CD8-positive, alpha-beta memory T cell (primary cell): ENCODE measurements around the gene TMEM252. TPM values are rescaled to one million over a fixed set of nuclear protein-coding genes. Genes with fewer than 3 reads are reported as not detected.
A peak's percentile ranks its signal among the peaks of the same experiment; 100 is the strongest.

Source experiments
- CTCF ChIA-PET: fragments of 350-600 bp; sonication (Branson Sonifier 250); formaldehyde crosslinking; loops from one replicate; lab custom pipeline; 2021; ENCODE audit warnings: antibody characterized with exemption; lab: Charles Lee
- POLR2A ChIA-PET: fragments of 350-600 bp; sonication (Branson Sonifier 250); formaldehyde crosslinking; loops from one replicate; lab custom pipeline; 2021; ENCODE audit warnings: antibody characterized with exemption; lab: Charles Lee
- DNase-seq, 5 donors: peaks; one replicate each; pipeline versions ENCODE4 v3.0.0 to v3.0.0-alpha.2; 2020 to 2022; ENCODE audit warnings: mixed read lengths in 1 of 5
- H3K27ac ChIP-seq: one replicate; pipeline ENCODE4 v1.7.0; 2013; ENCODE audit warnings: low read depth, mild to moderate bottlenecking, low read length, moderate library complexity
- H3K27me3 ChIP-seq: 2 replicates; pipeline ENCODE4 v1.7.0; 2013; ENCODE audit warnings: low read length, mild to moderate bottlenecking; ENCODE audit not compliant: insufficient read depth, poor library complexity, severe bottlenecking
- H3K36me3 ChIP-seq: 2 replicates; pipeline ENCODE4 v1.7.0; 2013; ENCODE audit warnings: mild to moderate bottlenecking, low read length, moderate library complexity; ENCODE audit not compliant: insufficient read depth
- H3K4me1 ChIP-seq: 2 replicates; pipeline ENCODE4 v1.7.0; 2013; ENCODE audit warnings: mild to moderate bottlenecking, low read length, moderate library complexity; ENCODE audit not compliant: insufficient read depth
- H3K4me3 ChIP-seq: 2 replicates; pipeline ENCODE4 v1.7.0; 2013; ENCODE audit warnings: mild to moderate bottlenecking, low read length
- H3K9me3 ChIP-seq: 2 replicates; pipeline ENCODE4 v1.7.0; 2013; ENCODE audit warnings: mild to moderate bottlenecking, low read length
- H3K27ac Mint-ChIP-seq, 8 donors: one replicate each; pipeline ENCODE4 v1.8.0; 2020 to 2021; ENCODE audit warnings: mixed read lengths in 8 of 8, mild to moderate bottlenecking in 6 of 8, inconsistent platforms in 3 of 8, moderate library complexity in 3 of 8
- H3K27me3 Mint-ChIP-seq, 2 donors: one replicate each; pipeline ENCODE4 v1.8.0; 2020 to 2021; ENCODE audit warnings: mixed read lengths in 2 of 2, mild to moderate bottlenecking in 1 of 2, moderate library complexity in 1 of 2
- H3K36me3 Mint-ChIP-seq, 3 donors: one replicate each; pipeline ENCODE4 v1.8.0; 2020 to 2021; ENCODE audit warnings: mixed read lengths in 3 of 3, inconsistent platforms in 1 of 3, mild to moderate bottlenecking in 1 of 3
- H3K4me1 Mint-ChIP-seq, 3 donors: one replicate each; pipeline ENCODE4 v1.8.0; 2020 to 2021; ENCODE audit warnings: mixed read lengths in 3 of 3, inconsistent platforms in 1 of 3, mild to moderate bottlenecking in 1 of 3
- H3K4me3 Mint-ChIP-seq, 7 donors: one replicate each; pipeline ENCODE4 v1.8.0; 2020 to 2021; ENCODE audit warnings: mixed read lengths in 7 of 7, mild to moderate bottlenecking in 6 of 7, moderate library complexity in 4 of 7, inconsistent platforms in 2 of 7
- H3K9me3 Mint-ChIP-seq, 5 donors: one replicate each; pipeline ENCODE4 v1.8.0; 2020 to 2022; ENCODE audit warnings: mixed read lengths in 5 of 5, mild to moderate bottlenecking in 3 of 5, moderate library complexity in 2 of 5, inconsistent platforms in 1 of 5
- polyA plus RNA-seq: library from polyadenylated mRNA; unstranded; fragments of 300-500 nt; fragmentation: Illumina TruSeq; gene quantifications from one replicate; pipeline ENCODE4 v1.2.3, GENCODE V29; 2021
- total RNA-seq, 2 experiments: library from RNA; stranded (reverse); gene quantifications; one replicate each; pipeline ENCODE4 v1.2.3, GENCODE V29; 2021

The TMEM252 gene, protein sequence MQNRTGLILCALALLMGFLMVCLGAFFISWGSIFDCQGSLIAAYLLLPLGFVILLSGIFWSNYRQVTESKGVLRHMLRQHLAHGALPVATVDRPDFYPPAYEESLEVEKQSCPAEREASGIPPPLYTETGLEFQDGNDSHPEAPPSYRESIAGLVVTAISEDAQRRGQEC
- not detected for total RNA-seq
- polyA plus RNA-seq = not detected

GRCh38 chr9:68540712-68541535 is at the start of gene TMEM252:
Gene TMEM252 (minus strand): TSS chr9:68540883. CDS start chr9:68540814, 69 bp downstream.
- Histone ChIP-seq H3K9me3 (no peaks in the 10 kb centered on the region), H3K27ac (no peak within 1 kb of the TSS), H3K4me3 (no peak within 1 kb of the TSS), H3K36me3 (no peaks in the 10 kb centered on the region), H3K4me1 (no peaks in the 10 kb centered on the region), H3K27me3 (no peaks in the 10 kb centered on the region)
- CTCF ChIA-PET = interaction anchor here (1.0 kb wide), 1 partner anchor 10 kb away, joined by 3 read pairs; no protein-coding TSS in a partner anchor
- no peaks in the 10 kb centered on the region for H3K9me3 Mint-ChIP-seq
- no peak within 1 kb of the TSS for H3K27ac Mint-ChIP-seq
- no peaks in the 10 kb centered on the region for H3K4me1 Mint-ChIP-seq
- no peak for DNase-seq
- POLR2A ChIA-PET = no interaction called here
- peaks cover 6 to 11% of the 10 kb centered on the region in 2 donors for H3K27me3 Mint-ChIP-seq
- no peak within 1 kb of the TSS for H3K4me3 Mint-ChIP-seq
- H3K36me3 Mint-ChIP-seq = no peaks in the 10 kb centered on the region

DNA sequence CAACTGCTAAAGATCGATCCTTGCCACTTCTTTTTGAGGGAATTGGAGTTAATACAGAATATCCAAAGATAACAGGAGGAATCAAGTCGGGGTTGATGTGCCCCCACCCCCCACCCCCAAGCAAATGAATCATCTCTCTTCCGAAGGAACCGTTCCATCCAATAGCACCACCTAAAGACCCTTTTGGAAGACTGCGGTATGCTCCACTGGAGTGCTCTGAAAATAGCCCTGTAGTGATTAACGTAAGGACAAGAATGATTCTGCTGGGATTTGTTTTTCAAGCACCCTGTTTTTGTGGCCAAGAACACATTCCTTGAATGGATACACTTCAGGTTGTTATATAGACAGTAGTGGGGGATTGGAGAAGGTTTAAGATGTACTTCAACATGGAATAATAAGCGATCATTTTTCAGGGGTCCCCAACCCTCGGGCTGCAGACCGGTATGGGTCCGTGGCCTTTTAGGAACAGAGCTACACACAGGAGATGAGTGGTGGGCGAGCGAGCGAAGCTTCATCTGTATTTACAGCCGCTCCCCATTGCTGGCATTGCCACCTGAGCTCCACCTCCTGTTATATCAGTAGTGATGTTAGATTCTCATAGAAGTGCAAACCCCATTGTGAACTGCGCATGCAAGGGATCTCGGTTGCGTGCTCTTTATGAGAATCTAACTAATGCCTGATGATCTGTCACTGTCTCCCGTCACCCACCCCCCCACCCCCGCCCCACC is 44.5 kb upstream of the TMEM252 start:
- DNase-seq = no peak
- Mint-ChIP-seq H3K9me3 (peaks cover 0 to 6% (median 0%) of the 10 kb centered on the region in 5 donors), H3K27me3 (peaks cover 8% of the 10 kb centered on the region in 2 donors), H3K27ac (no peak overlapping the region), H3K36me3 (no peaks in the 10 kb centered on the region), H3K4me3 (no peak overlapping the region), H3K4me1 (no peaks in the 10 kb centered on the region)
- H3K4me3 ChIP-seq = no peak overlapping the region
- H3K9me3 ChIP-seq = no peaks in the 10 kb centered on the region
- H3K27ac ChIP-seq = no peak overlapping the region
- CTCF ChIA-PET = no interaction called here
- H3K4me1 ChIP-seq = no peaks in the 10 kb centered on the region
- no peaks in the 10 kb centered on the region for H3K27me3 ChIP-seq
- POLR2A ChIA-PET = no interaction called here
- H3K36me3 ChIP-seq = no peaks in the 10 kb centered on the region

- CTCF ChIA-PET = interaction anchor here (1.0 to 1.3 kb wide), 2 partner anchors 10 to 436 kb away, joined by 3 read pairs; no protein-coding TSS in a partner anchor
- H3K9me3 Mint-ChIP-seq = peaks cover 0 to 6% (median 0%) of the 10 kb centered on the region in 5 donors
Measured at GRCh38 chr9:68584189-68585033, 43.7 kb upstream of the TMEM252 start.

DNA sequence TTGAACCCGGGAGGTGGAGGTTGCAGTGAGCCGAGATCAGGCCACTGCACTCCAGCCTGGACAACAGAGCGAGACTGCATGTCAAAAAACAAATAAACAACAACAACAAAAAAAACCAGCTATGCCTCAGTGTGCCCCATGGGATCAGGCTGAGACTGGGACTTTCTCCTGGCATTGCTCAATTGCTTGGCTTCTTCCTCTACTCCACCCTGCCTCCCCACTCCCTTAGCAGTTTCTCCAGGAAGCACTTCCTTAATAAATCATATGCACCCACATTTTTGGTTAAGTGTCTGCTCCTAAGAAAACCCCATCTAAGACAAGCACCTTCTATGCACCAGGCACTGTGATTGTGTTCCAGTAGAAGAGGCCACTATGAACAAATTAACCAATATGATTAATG is 41.0 kb upstream of the TMEM252 start:
- Mint-ChIP-seq H3K36me3 (no peaks in the 10 kb centered on the region), H3K27ac (no peak overlapping the region), H3K9me3 (no peaks in the 10 kb centered on the region), H3K4me3 (no peak overlapping the region), H3K27me3 (peaks cover 8% of the 10 kb centered on the region in 2 donors), H3K4me1 (no peaks in the 10 kb centered on the region)
- Histone ChIP-seq H3K27me3 (no peaks in the 10 kb centered on the region), H3K36me3 (no peaks in the 10 kb centered on the region), H3K4me1 (no peaks in the 10 kb centered on the region), H3K27ac (no peak overlapping the region), H3K4me3 (no peak overlapping the region), H3K9me3 (no peaks in the 10 kb centered on the region)
- no peak for DNase-seq
- CTCF ChIA-PET = interaction anchor here (1.4 kb wide), 1 partner anchor 11 kb away, joined by 3 read pairs; no protein-coding TSS in a partner anchor
- POLR2A ChIA-PET = no interaction called here

More at GRCh38 chr9:68584189-68585033, 43.7 kb upstream of the TMEM252 start:
- H3K36me3 Mint-ChIP-seq = no peaks in the 10 kb centered on the region
- Histone ChIP-seq H3K27ac (no peak overlapping the region), H3K9me3 (no peaks in the 10 kb centered on the region), H3K36me3 (no peaks in the 10 kb centered on the region), H3K4me3 (no peak overlapping the region), H3K4me1 (no peaks in the 10 kb centered on the region), H3K27me3 (no peaks in the 10 kb centered on the region)
- DNase-seq = peak; percentile 64 to 79 (median 73)
- no peak overlapping the region for H3K4me3 Mint-ChIP-seq
- no peak overlapping the region for H3K27ac Mint-ChIP-seq
- H3K27me3 Mint-ChIP-seq = peaks cover 8% of the 10 kb centered on the region in 2 donors
- POLR2A ChIA-PET = no interaction called here
- no peaks in the 10 kb centered on the region for H3K4me1 Mint-ChIP-seq

GRCh38 chr9:68577774-68578591 is 37.3 kb upstream of the TMEM252 start:
- no peak for DNase-seq
- H3K4me1 Mint-ChIP-seq = no peaks in the 10 kb centered on the region
- Histone ChIP-seq H3K27me3 (no peaks in the 10 kb centered on the region), H3K27ac (no peak overlapping the region), H3K4me1 (no peaks in the 10 kb centered on the region), H3K4me3 (no peak overlapping the region), H3K36me3 (no peaks in the 10 kb centered on the region), H3K9me3 (no peaks in the 10 kb centered on the region)
- H3K9me3 Mint-ChIP-seq = no peaks in the 10 kb centered on the region
- ChIA-PET POLR2A (no interaction called here), CTCF (no interaction called here)
- H3K27me3 Mint-ChIP-seq = peaks cover 11 to 16% of the 10 kb centered on the region in 2 donors
- H3K36me3 Mint-ChIP-seq = no peaks in the 10 kb centered on the region
- H3K27ac Mint-ChIP-seq = no peak overlapping the region
- H3K4me3 Mint-ChIP-seq = no peak overlapping the region

DNA sequence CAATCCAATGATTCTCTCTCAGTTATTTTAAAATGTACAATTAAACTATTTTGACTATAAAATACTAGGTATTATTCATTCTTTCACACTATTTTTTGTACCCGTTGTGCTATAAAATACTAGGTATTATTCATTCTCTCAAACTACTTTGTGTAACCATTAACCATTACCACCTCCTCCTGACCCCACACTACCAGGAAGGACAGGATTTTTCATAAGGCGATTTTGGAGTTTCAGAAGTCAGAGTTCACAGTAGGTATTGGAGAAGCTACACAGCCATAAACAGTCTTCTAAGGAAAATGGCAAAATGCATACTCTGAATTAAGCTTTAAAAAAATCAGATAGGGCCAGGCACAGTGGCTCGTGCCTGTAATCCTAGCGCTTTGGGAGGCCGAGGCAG is 35.1 kb upstream of the TMEM252 start:
- Histone ChIP-seq H3K4me1 (no peaks in the 10 kb centered on the region), H3K36me3 (no peaks in the 10 kb centered on the region), H3K9me3 (no peaks in the 10 kb centered on the region), H3K27me3 (no peaks in the 10 kb centered on the region), H3K4me3 (no peak overlapping the region), H3K27ac (no peak overlapping the region)
- peaks cover 7 to 17% of the 10 kb centered on the region in 2 donors for H3K27me3 Mint-ChIP-seq
- CTCF ChIA-PET = no interaction called here
- no peaks in the 10 kb centered on the region for H3K4me1 Mint-ChIP-seq
- no peak overlapping the region for H3K4me3 Mint-ChIP-seq
- H3K9me3 Mint-ChIP-seq = peaks cover 0 to 6% (median 3%) of the 10 kb centered on the region in 5 donors
- no peak for DNase-seq
- POLR2A ChIA-PET = no interaction called here
- H3K36me3 Mint-ChIP-seq = no peaks in the 10 kb centered on the region
- no peak overlapping the region for H3K27ac Mint-ChIP-seq

GRCh38 chr9:68574150-68574549 is 33.5 kb upstream of the TMEM252 start:
- no peak for DNase-seq
- Mint-ChIP-seq H3K4me1 (no peaks in the 10 kb centered on the region), H3K27me3 (peaks cover 7 to 29% of the 10 kb centered on the region in 2 donors), H3K9me3 (peaks cover 0 to 6% (median 3%) of the 10 kb centered on the region in 5 donors), H3K27ac (no peak overlapping the region), H3K4me3 (no peak overlapping the region), H3K36me3 (no peaks in the 10 kb centered on the region)
- no peak overlapping the region for H3K27ac ChIP-seq
- H3K4me1 ChIP-seq = no peaks in the 10 kb centered on the region
- H3K9me3 ChIP-seq = no peaks in the 10 kb centered on the region
- H3K27me3 ChIP-seq = no peaks in the 10 kb centered on the region
- no peak overlapping the region for H3K4me3 ChIP-seq
- POLR2A ChIA-PET = no interaction called here
- H3K36me3 ChIP-seq = no peaks in the 10 kb centered on the region
- CTCF ChIA-PET = no interaction called here
